GM19438 (cell line): ENCODE measurements around the gene TEX30.

Experiments used
- ATAC-seq: cut with Tn5 transposase; IDR thresholded peaks from one replicate; pipeline ENCODE4 v1.9.1; 2021; ENCODE audit warnings: low read depth; ENCODE audit not compliant: unreplicated experiment

TEX30 gene

DNA sequence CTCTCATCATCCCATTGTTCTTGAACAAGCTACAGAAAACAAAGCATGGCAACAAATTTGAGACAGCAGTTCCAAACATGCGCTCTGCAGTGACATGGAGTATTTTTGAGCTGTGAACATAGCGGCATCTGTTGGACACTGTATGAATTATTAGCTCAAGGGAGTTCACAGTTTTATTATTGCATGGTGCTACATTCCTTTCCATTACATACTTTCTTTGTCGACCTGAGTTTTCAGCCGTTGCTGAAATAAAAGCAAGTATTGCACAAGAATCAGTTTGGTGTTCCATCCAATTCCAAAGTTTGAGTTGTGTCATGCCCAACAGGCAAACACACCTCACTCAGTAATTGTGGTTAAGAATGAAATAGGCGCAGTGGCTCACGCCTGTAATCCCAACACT lies 48.7 kb downstream of the TEX30 start:
- ATAC-seq: no peak

GRCh38 chr13:102721800-102722231 lies 51.8 kb downstream of the TEX30 start:
- no peak for ATAC-seq

GRCh38 chr13:102718746-102719145 lies 54.8 kb downstream of the TEX30 start:
- ATAC-seq: no peak
